Endodermal cell (in vitro differentiated cells): ENCODE data around the gene ARHGAP44. TPM values are rescaled to one million over a fixed set of nuclear protein-coding genes. Genes with fewer than 3 reads are reported as not detected.

ENCODE experiments used
- DNase-seq: peaks from one replicate; pipeline ENCODE4 v3.0.0-alpha.2; 2017
- H3K27ac ChIP-seq: 2 replicates; pipeline ENCODE4 v1.5.1; 2013; ENCODE audit warnings: mild to moderate bottlenecking, low read depth, low read length, moderate library complexity
- H3K27me3 ChIP-seq: 2 replicates; pipeline ENCODE4 v1.6.1; 2013; ENCODE audit warnings: mild to moderate bottlenecking, low read length, moderate library complexity; ENCODE audit not compliant: insufficient read depth, control insufficient read depth, poor library complexity, severe bottlenecking
- H3K36me3 ChIP-seq: 2 replicates; pipeline ENCODE4 v1.7.0; 2013; ENCODE audit warnings: mild to moderate bottlenecking, low read length, moderate library complexity; ENCODE audit not compliant: control insufficient read depth, insufficient read depth
- H3K4me1 ChIP-seq: one replicate; pipeline ENCODE4 v1.7.0; 2013; ENCODE audit warnings: low read length; ENCODE audit not compliant: control insufficient read depth, insufficient read depth
- H3K4me3 ChIP-seq: 2 replicates; pipeline ENCODE4 v1.5.1; 2013; ENCODE audit warnings: mild to moderate bottlenecking, low read length, moderate library complexity
- H3K9ac ChIP-seq: 2 replicates; pipeline ENCODE4 v1.6.1; 2013; ENCODE audit warnings: mild to moderate bottlenecking, low read length, moderate library complexity; ENCODE audit not compliant: poor library complexity, severe bottlenecking; ENCODE audit errors: extremely low read depth
- H3K9me3 ChIP-seq: 2 replicates; pipeline ENCODE4 v1.6.1; 2013; ENCODE audit warnings: mild to moderate bottlenecking, low read length, moderate library complexity; ENCODE audit not compliant: control insufficient read depth
- H3K27ac Mint-ChIP-seq: 2 replicates; pipeline ENCODE4 v1.8.0; 2020; ENCODE audit warnings: mixed read lengths
- H3K27me3 Mint-ChIP-seq: 2 replicates; pipeline ENCODE4 v1.8.0; 2021; ENCODE audit warnings: mild to moderate bottlenecking, mixed read lengths; ENCODE audit not compliant: insufficient read depth
- H3K36me3 Mint-ChIP-seq: 2 replicates; pipeline ENCODE4 v1.8.0; 2020; ENCODE audit warnings: low read depth, mixed read lengths
- H3K4me1 Mint-ChIP-seq: 2 replicates; pipeline ENCODE4 v1.8.0; 2020; ENCODE audit warnings: mixed read lengths
- H3K4me3 Mint-ChIP-seq: 2 replicates; pipeline ENCODE4 v1.8.0; 2020; ENCODE audit warnings: mild to moderate bottlenecking, moderate library complexity, mixed read lengths
- H3K9me3 Mint-ChIP-seq: 2 replicates; pipeline ENCODE4 v1.8.0; 2020; ENCODE audit warnings: mild to moderate bottlenecking, mixed read lengths
- CTCF ChIP-seq: fragments of 200-600 bp; sonication (generic); conservative IDR thresholded peaks from 2 replicates; pipeline ENCODE4 v1.5.0; 2021; ENCODE audit warnings: antibody characterized with exemption, mild to moderate bottlenecking
- WGBS, 2 experiments: methylation state at CpG; one replicate each; pipeline versions ENCODE4 v1.1.5 to v1.1.7; 2013; ENCODE audit warnings: missing lambda C conversion rate in 2 of 2, mixed read lengths in 1 of 2; ENCODE audit not compliant: insufficient coverage in 1 of 2, insufficient read length in 1 of 2; 5-methylcytosine and 5-hydroxymethylcytosine counted together
- total RNA-seq, 2 donors: library from RNA; stranded (reverse); fragmentation: NEBNext Ultra II Directional in 1 of 2; extraction: Animal tissue kit (Norgen Biotek cat#: 25700) in 1 of 2; gene quantifications; 2 replicates in 1 of 2; 3 replicates in 1 of 2; pipeline ENCODE4 v1.2.1, GENCODE V29; 2021

ARHGAP44 gene
- total RNA-seq, 2 donors from 2014 or later, result 14.2 to 21.9 TPM

- H3K27ac ChIP-seq, result no peak overlapping the region
- H3K4me3 ChIP-seq, result no peak overlapping the region
- no peaks in the 10 kb centered on the region for H3K27me3 Mint-ChIP-seq
- H3K27ac Mint-ChIP-seq, result no peak overlapping the region
- no peaks in the 10 kb centered on the region for H3K27me3 ChIP-seq
- no peaks in the 10 kb centered on the region for H3K9me3 Mint-ChIP-seq
- peaks cover 53% of the 10 kb centered on the region for H3K36me3 Mint-ChIP-seq
- no peak for DNase-seq
- 97 to 100% methylated on average over 7 to 9 of the region's 12 CpGs for WGBS, 2 experiments
- peaks cover 63% of the 10 kb centered on the region for H3K36me3 ChIP-seq
- TF ChIP-seq CTCF, result no peak
- H3K4me1 Mint-ChIP-seq, result peaks cover 4% of the 10 kb centered on the region
- H3K4me3 Mint-ChIP-seq, result no peak overlapping the region
- no peaks in the 10 kb centered on the region for H3K4me1 ChIP-seq
- no peaks in the 10 kb centered on the region for H3K9me3 ChIP-seq
- H3K9ac ChIP-seq, result no peak overlapping the region
These were observed 201.6 kb downstream of the ARHGAP44 start for GRCh38 chr17:12990926-12991325.

DNA sequence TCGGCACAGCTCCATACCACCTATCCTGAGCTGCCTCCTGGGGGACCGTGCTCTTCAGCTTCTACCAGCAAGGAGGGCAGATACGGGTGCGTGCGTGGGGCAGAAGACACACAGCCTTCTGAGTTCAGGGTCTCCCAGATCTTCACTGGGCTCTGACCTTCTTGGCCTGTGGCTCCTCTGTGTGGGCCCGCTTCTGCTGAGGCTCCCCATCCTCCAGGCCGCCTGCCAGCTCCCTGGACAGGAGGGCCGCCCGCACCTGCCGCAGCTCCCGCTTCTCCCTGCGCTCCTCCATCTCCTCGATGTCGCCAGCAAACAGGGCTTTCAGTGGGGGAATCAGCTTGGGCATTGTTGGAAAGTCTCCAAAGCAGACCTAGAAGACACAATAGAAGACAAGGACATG lies 203.4 kb downstream of the ARHGAP44 start:
- H3K4me3 ChIP-seq, result no peak overlapping the region
- TF ChIP-seq CTCF, result no peak
- H3K4me1 Mint-ChIP-seq, result no peaks in the 10 kb centered on the region
- H3K27ac ChIP-seq, result no peak overlapping the region
- no peak for DNase-seq
- H3K36me3 Mint-ChIP-seq, result peaks cover 60% of the 10 kb centered on the region
- H3K27ac Mint-ChIP-seq, result no peak overlapping the region
- H3K27me3 Mint-ChIP-seq, result no peaks in the 10 kb centered on the region
- H3K36me3 ChIP-seq, result peaks cover 78% of the 10 kb centered on the region
- 92 to 95% methylated on average over 9 to 14 of the region's 14 CpGs for WGBS, 2 experiments
- H3K9me3 ChIP-seq, result no peaks in the 10 kb centered on the region
- H3K9ac ChIP-seq, result no peak overlapping the region
- no peaks in the 10 kb centered on the region for H3K4me1 ChIP-seq
- H3K4me3 Mint-ChIP-seq, result no peak overlapping the region
- no peaks in the 10 kb centered on the region for H3K9me3 Mint-ChIP-seq
- no peaks in the 10 kb centered on the region for H3K27me3 ChIP-seq

- no peak overlapping the region for H3K9ac ChIP-seq
- H3K36me3 Mint-ChIP-seq, result peaks cover 68% of the 10 kb centered on the region
- H3K27ac Mint-ChIP-seq, result no peak overlapping the region
- H3K4me1 ChIP-seq, result no peaks in the 10 kb centered on the region
- no peak overlapping the region for H3K4me3 Mint-ChIP-seq
- no peak for TF ChIP-seq CTCF
- no peak overlapping the region for H3K27ac ChIP-seq
- DNase-seq, result no peak
- no peaks in the 10 kb centered on the region for H3K27me3 Mint-ChIP-seq
- H3K27me3 ChIP-seq, result no peaks in the 10 kb centered on the region
- H3K4me1 Mint-ChIP-seq, result no peaks in the 10 kb centered on the region
- no peaks in the 10 kb centered on the region for H3K9me3 ChIP-seq
- 95 to 97% methylated on average over 9 to 14 of the region's 14 CpGs for WGBS, 2 experiments
- H3K4me3 ChIP-seq, result no peak overlapping the region
- H3K9me3 Mint-ChIP-seq, result no peaks in the 10 kb centered on the region
- peaks cover 88% of the 10 kb centered on the region for H3K36me3 ChIP-seq
These were observed 204.3 kb downstream of the ARHGAP44 start for GRCh38 chr17:12993631-12994030.
